Measurements from ENCODE around the gene CACNA2D3. TPM values are rescaled to one million over a fixed set of nuclear protein-coding genes. Genes with fewer than 3 reads are reported as not detected.

Gene CACNA2D3
- total RNA-seq, 1 experiment from 2014 or later: 0.59 TPM

DNA sequence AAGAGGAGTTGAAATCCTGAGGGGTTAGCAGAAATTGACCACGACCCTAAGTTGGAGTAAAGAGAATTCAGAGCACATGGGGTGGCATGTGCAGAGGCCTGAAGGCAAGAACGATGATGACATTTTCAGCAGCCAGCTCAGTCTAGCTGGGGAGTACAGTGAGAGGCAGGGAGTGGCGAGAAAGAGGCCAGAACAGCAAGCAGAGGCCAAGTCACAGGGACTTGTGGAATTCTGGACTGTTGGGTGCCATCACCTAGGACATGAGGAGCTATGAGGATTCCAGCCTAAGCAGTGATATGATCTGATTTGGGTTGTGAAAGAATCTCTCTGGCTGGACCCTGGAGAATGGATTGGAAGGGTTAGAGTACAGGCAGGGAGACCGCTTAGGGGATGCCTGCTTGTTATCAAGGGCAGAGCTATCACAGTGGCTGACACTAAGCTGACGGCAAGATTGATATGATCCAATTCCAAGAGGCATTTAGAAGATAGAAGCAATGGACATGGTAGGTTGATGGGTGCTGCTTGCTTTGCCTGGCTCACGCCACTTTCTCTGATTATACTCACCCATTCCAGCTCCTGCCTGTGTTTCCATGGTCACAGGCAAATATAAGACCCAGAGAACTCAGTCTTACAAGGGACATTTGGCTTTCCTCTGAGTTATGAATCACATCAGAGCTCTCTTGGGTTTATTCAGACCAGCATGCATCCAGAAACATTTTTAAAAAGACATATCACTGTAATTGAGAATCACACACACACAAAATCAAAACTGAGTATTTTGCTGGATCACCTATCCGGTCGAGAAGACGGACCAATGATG, 739.1 kb downstream of the CACNA2D3 start:
- no TSS peak for BruUV-seq (replicated peaks)
- ChIA-PET CTCF (no interaction called here), POLR2A (ENCODE audit: unreplicated experiment) (no interaction called here)
- Histone ChIP-seq H3K9me3 (ENCODE audit: insufficient read depth, low read depth) (no peaks in the 10 kb centered on the region), H3K27ac (no peak overlapping the region), H3K4me1 (replicated peaks; ENCODE audit: insufficient read depth) (peaks cover 11% of the 10 kb centered on the region; the same call in 1 of the 2 replicates), H3K36me3 (ENCODE audit: low read depth) (no peaks in the 10 kb centered on the region), H3F3A (ENCODE audit: insufficient read depth, low read depth) (no peaks in the 10 kb centered on the region), H3K4me2 (no peak overlapping the region), H2AFZ (no peak overlapping the region), H3K9me2 (ENCODE audit: insufficient read depth) (no peaks in the 10 kb centered on the region), H3K79me2 (ENCODE audit: low read depth) (no peaks in the 10 kb centered on the region), H3K4me3 (no peak overlapping the region), H4K20me1 (ENCODE audit: insufficient read depth) (no peaks in the 10 kb centered on the region), H3K27me3 (ENCODE audit: insufficient read depth, low read depth) (no peaks in the 10 kb centered on the region)
- intact Hi-C loops (cut with micrococcal nuclease; ENCODE audit: unreplicated experiment): no loop called here
- TF ChIP-seq EZH2 (IDR thresholded peaks at IDR 0.05; ENCODE audit: low read depth): no peak
- TF ChIP-seq CTCF (conservative IDR thresholded peaks at IDR 0.05): no peak
- no peak for DNase-seq

DNA sequence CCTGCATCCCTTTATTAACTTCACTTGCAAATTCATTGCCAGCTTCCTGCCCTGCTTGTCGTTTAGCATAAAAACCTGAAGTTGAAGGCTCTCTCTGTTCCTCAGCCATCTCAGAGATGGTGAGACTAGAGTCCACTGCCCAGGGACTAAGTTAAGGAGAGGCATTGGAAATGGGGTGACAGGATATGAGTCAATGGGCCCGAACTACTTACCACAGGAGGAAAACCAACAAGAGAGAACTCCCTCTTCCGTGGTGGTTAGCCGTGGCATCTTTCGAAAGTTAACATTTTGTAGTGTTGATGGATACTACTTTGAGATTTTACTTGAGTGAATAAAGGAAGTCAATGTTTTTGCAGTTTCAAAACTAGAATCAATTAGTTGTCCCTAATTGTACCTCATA, 740.2 kb downstream of the CACNA2D3 start:
- Histone ChIP-seq H3K36me3 (ENCODE audit: low read depth) (no peaks in the 10 kb centered on the region), H3K9me3 (ENCODE audit: insufficient read depth, low read depth) (no peaks in the 10 kb centered on the region), H3K4me3 (no peak overlapping the region), H3K9me2 (ENCODE audit: insufficient read depth) (no peaks in the 10 kb centered on the region), H2AFZ (no peak overlapping the region), H3K4me1 (replicated peaks; ENCODE audit: insufficient read depth) (peaks cover 11% of the 10 kb centered on the region; the same call in 1 of the 2 replicates), H3K27ac (no peak overlapping the region), H3K79me2 (ENCODE audit: low read depth) (no peaks in the 10 kb centered on the region), H3K4me2 (no peak overlapping the region), H4K20me1 (ENCODE audit: insufficient read depth) (no peaks in the 10 kb centered on the region), H3F3A (ENCODE audit: insufficient read depth, low read depth) (no peaks in the 10 kb centered on the region), H3K27me3 (ENCODE audit: insufficient read depth, low read depth) (no peaks in the 10 kb centered on the region)
- TF ChIP-seq CTCF (conservative IDR thresholded peaks at IDR 0.05) (no peak), EZH2 (IDR thresholded peaks at IDR 0.05; ENCODE audit: low read depth) (no peak)
- CTCF ChIA-PET: no interaction called here
- intact Hi-C loops (cut with micrococcal nuclease; ENCODE audit: unreplicated experiment): no loop called here
- POLR2A ChIA-PET (ENCODE audit: unreplicated experiment): no interaction called here
- no TSS peak for BruUV-seq (replicated peaks)
- no peak for DNase-seq

DNA sequence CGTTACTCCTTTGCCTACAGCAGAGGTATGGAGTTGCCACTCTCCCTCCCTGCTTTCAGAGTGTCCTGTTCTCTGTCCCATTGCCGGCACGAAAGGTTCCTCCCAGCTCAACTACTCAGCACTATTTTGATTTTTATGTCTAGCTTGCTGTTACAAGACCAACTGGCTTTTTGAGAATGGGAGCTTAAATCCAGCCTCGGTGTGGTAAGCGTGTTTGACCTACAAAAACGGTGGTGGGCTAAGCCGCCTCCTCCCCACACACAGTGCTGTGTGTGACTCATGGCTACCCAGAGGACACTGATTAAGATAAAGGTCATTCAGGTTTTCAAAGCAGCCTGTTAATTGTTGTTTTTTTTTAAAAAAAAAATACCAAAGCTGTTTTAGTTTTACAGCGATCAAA, 741.0 kb downstream of the CACNA2D3 start:
- Histone ChIP-seq H3F3A (ENCODE audit: insufficient read depth, low read depth) (no peaks in the 10 kb centered on the region), H4K20me1 (ENCODE audit: insufficient read depth) (no peaks in the 10 kb centered on the region), H3K9me3 (ENCODE audit: insufficient read depth, low read depth) (no peaks in the 10 kb centered on the region), H3K4me3 (no peak overlapping the region), H2AFZ (no peak overlapping the region), H3K9me2 (ENCODE audit: insufficient read depth) (no peaks in the 10 kb centered on the region), H3K4me1 (replicated peaks; ENCODE audit: insufficient read depth) (peaks cover 11% of the 10 kb centered on the region; the same call in 1 of the 2 replicates), H3K27ac (no peak overlapping the region), H3K27me3 (ENCODE audit: insufficient read depth, low read depth) (no peaks in the 10 kb centered on the region), H3K36me3 (ENCODE audit: low read depth) (no peaks in the 10 kb centered on the region), H3K79me2 (ENCODE audit: low read depth) (no peaks in the 10 kb centered on the region), H3K4me2 (no peak overlapping the region)
- no peak for DNase-seq
- TF ChIP-seq CTCF (conservative IDR thresholded peaks at IDR 0.05) (no peak), EZH2 (IDR thresholded peaks at IDR 0.05; ENCODE audit: low read depth) (no peak)
- intact Hi-C loops (cut with micrococcal nuclease; ENCODE audit: unreplicated experiment): no loop called here
- CTCF ChIA-PET: no interaction called here
- POLR2A ChIA-PET (ENCODE audit: unreplicated experiment): interaction anchor here (0.6 kb wide), 1 partner anchor 624 kb away, joined by 9 read pairs; the partner anchor contains the start of gene WNT5A
- no TSS peak for BruUV-seq (replicated peaks)

Measured in PC-9 (cell line).